ENCODE data around the gene PCDH8.

GRCh38 chr13:52815330-52815729 lies 33.1 kb downstream of the PCDH8 start:
- TF ChIP-seq GATA2 (IDR thresholded peaks at IDR 0.05; ENCODE audit: low read depth, low read length), result no peak
- no peak for TF ChIP-seq GATA3 (IDR thresholded peaks at IDR 0.05; ENCODE audit: low read depth, low read length)
